Mesodermal cell (in vitro differentiated cells): Measurements from ENCODE around the gene HACL1.
A peak's percentile ranks its signal among the peaks of the same experiment; 100 is the strongest.

Source experiments
- H3K27ac ChIP-seq: 2 replicates; pipeline ENCODE4 v1.7.0; 2013; ENCODE audit warnings: mild to moderate bottlenecking, low read depth, low read length, moderate library complexity; ENCODE audit not compliant: severe bottlenecking
- H3K36me3 ChIP-seq: 2 replicates; pipeline ENCODE4 v1.7.1; 2013; ENCODE audit warnings: mild to moderate bottlenecking, low read length, moderate library complexity; ENCODE audit not compliant: control insufficient read depth, insufficient read depth
- H3K4me1 ChIP-seq: one replicate; pipeline ENCODE4 v1.7.1; 2013; ENCODE audit warnings: mild to moderate bottlenecking, low read length; ENCODE audit not compliant: insufficient read depth, control insufficient read depth, poor library complexity, severe bottlenecking
- H3K4me3 ChIP-seq: 2 replicates; pipeline ENCODE4 v1.7.0; 2013; ENCODE audit warnings: low read length, control low read depth, mild to moderate bottlenecking; ENCODE audit not compliant: insufficient read depth, poor library complexity, severe bottlenecking; ENCODE audit errors: extremely low read depth
- H3K9me3 ChIP-seq: 2 replicates; pipeline ENCODE4 v1.7.1; 2013; ENCODE audit warnings: mild to moderate bottlenecking, low read length, moderate library complexity; ENCODE audit not compliant: control insufficient read depth
- WGBS, 2 experiments: methylation state at CpG; one replicate each; pipeline ENCODE4 v1.1.5; 2013; ENCODE audit warnings: missing lambda C conversion rate in 2 of 2; ENCODE audit not compliant: insufficient coverage in 2 of 2; 5-methylcytosine and 5-hydroxymethylcytosine counted together

HACL1 gene

DNA sequence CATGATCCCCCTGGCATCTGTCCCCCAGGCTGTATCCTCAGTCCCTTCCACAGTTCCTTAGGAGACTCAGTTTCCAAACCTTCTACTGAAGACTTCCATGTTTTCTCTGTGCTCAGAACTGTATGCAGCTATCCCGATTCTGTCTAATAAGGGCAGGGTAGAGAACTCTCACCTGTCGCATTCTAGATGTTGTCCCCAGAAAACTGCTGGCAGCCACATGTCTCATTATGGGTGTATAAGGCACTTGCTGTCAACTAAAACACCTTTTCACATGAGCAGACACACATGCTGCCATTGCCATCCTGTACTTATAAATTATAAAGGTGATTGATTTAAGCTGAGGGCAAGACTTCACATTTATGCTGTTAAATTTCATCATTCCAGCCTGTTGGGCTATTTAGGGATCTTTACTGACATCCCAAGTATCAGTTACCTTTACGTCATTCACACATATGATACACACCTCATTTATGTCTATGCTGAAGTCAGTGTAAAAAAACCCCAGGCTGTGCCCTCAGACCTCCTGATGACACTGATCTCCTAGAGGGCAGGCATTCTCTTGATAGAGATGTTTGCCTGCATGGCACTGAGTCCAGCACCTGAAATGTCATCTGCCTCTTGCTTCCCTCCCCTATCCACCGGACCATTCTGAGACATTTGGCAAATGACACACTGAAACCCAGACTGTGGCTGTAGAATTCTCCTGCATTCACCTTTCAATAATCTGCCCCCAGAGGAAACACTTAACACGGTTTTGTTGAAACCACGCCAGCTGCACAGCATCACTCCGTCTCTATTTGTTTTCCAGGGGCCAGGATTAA lies 36.0 kb upstream of the HACL1 start:
- Histone ChIP-seq H3K4me1 (peaks cover 24% of the 10 kb centered on the region), H3K9me3 (no peaks in the 10 kb centered on the region), H3K36me3 (no peaks in the 10 kb centered on the region), H3K4me3 (no peak overlapping the region), H3K27ac (no peak overlapping the region)
- 94 to 100% methylated on average over 3 of the region's 7 CpGs for WGBS, 2 experiments

DNA sequence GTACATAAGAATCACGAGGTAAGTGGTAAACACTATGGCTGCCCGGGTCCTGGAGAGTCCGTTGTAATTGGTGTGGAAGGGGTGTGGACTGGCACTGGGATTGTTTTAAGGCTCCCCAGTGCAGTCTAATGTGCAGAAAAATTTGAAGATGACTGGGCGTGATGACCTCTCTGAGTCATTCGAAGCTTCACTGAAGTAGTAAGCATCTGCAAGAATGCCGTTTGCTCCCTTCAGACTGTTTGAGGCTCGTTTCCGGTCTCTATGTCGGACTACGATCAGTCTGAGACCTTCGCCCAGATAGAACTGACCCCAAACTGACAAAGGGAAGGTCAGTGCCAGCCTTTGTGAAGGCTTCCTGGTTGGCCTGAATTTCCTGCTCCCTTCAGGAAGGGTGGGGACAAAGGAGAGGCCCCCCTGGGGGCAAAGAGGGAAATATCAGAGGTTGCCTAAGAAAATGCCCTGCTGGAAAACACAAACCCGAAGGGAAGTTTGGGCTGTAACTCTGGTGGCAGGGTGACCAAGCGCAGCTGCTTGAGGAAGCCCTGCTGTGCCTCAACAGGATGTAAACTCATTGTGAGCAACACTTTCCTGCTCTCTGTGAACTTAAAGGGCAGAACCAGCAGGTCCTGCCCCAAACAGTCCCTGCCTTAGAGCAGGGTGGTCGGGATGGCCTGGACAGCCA lies 34.8 kb upstream of the HACL1 start:
- Histone ChIP-seq H3K9me3 (no peaks in the 10 kb centered on the region), H3K36me3 (no peaks in the 10 kb centered on the region), H3K4me3 (no peak overlapping the region), H3K27ac (peak overlapping the region; percentile 80), H3K4me1 (peaks cover 36% of the 10 kb centered on the region)
- WGBS, 2 experiments, result 91 to 93% methylated on average over 13 of the region's 14 CpGs

- peaks cover 42% of the 10 kb centered on the region for H3K4me1 ChIP-seq
- no peaks in the 10 kb centered on the region for H3K36me3 ChIP-seq
- H3K4me3 ChIP-seq, result no peak overlapping the region
- WGBS, 2 experiments, result 95 to 97% methylated on average over 10 to 11 of the region's 13 CpGs
- no peaks in the 10 kb centered on the region for H3K9me3 ChIP-seq
- no peak overlapping the region for H3K27ac ChIP-seq
Measured at GRCh38 chr3:15635121-15635661, 33.8 kb upstream of the HACL1 start.

- H3K9me3 ChIP-seq, result no peaks in the 10 kb centered on the region
- H3K27ac ChIP-seq, result no peak overlapping the region
- no peaks in the 10 kb centered on the region for H3K36me3 ChIP-seq
- WGBS, 2 experiments, result 89 to 90% methylated on average over 1 to 2 of the region's 2 CpGs
- H3K4me3 ChIP-seq, result no peak overlapping the region
- H3K4me1 ChIP-seq, result peaks cover 42% of the 10 kb centered on the region
Measured at GRCh38 chr3:15634671-15635070, 33.3 kb upstream of the HACL1 start.

DNA sequence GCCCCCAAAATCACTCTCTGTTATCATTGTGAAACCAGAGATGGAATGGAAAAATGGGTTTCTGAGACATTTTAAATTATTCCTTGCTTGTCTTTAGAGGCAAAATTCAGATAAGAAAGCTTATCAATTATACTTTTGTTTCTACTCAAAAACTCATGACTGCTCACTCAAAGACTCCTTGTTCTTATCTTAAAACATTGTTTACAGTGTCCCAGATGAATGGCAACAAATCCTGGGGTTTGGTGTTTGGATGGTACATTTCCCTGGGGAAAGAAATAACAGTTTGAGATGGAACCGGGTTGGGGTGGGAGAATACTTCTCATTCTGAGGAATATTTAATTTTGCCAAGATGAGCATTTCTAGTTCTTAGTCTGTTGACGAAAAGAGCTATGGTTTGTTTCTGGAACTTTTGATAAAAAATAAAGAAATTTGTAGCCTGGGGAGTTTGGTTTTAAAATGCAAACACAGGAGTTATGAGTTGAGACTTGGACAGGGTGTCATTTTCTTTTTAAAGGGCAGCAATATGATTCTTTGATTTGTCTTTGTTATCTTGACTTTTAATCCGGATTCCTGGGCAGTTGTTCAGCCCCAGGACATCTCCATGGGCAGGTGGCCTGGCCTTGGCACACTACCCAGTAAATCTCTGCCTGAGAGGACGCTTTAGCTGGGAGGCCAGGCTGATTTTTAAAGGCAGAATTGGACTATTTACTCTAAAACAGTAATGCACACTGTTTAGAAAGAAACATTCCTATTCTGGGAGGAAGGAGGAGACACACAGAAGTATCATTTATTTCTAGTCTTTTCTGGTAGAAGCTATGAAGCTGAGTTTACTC lies 32.6 kb upstream of the HACL1 start:
- Histone ChIP-seq H3K27ac (no peak overlapping the region), H3K4me3 (no peak overlapping the region), H3K4me1 (peaks cover 42% of the 10 kb centered on the region), H3K9me3 (no peaks in the 10 kb centered on the region), H3K36me3 (no peaks in the 10 kb centered on the region)
- WGBS, 2 experiments, result 89 to 91% methylated on average over 3 of the region's 4 CpGs

DNA sequence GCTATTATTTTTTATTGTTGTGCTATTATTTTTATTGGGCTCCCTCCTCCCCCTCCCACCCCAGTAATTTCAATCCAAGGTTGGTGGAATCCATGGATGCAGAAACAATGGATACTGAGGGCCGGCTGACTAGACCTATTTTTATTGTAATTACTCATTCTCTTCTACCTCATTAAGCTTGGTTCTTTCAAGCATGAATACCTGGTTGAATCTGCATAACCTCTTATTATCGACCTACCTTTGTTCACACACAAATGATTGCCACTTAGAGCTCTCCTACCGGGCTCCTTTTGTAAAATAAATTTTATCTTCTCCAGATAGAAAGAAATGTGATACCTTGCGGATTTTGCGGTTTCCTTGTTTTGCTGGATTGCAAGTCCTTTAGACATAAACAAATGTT lies 31.8 kb upstream of the HACL1 start:
- no peaks in the 10 kb centered on the region for H3K9me3 ChIP-seq
- WGBS, 2 experiments, result 100% methylated on average over 2 of the region's 5 CpGs; no CpG with 5 or more reads in 1 of the 2 experiments
- H3K36me3 ChIP-seq, result no peaks in the 10 kb centered on the region
- H3K27ac ChIP-seq, result no peak overlapping the region
- peaks cover 42% of the 10 kb centered on the region for H3K4me1 ChIP-seq
- H3K4me3 ChIP-seq, result no peak overlapping the region

- Histone ChIP-seq H3K9me3 (no peaks in the 10 kb centered on the region), H3K4me1 (peaks cover 42% of the 10 kb centered on the region), H3K36me3 (no peaks in the 10 kb centered on the region), H3K4me3 (no peak overlapping the region), H3K27ac (no peak overlapping the region)
- 98% methylated on average over 4 of the region's 4 CpGs for WGBS, 2 experiments
Measured at GRCh38 chr3:15632212-15632580, 30.8 kb upstream of the HACL1 start.

GRCh38 chr3:15631426-15632211 lies 30.2 kb upstream of the HACL1 start:
- WGBS, 2 experiments, result 78 to 84% methylated on average over 9 to 12 of the region's 12 CpGs
- H3K4me1 ChIP-seq, result peaks cover 42% of the 10 kb centered on the region
- H3K27ac ChIP-seq, result peak overlapping the region; percentile 93
- no peak overlapping the region for H3K4me3 ChIP-seq
- H3K9me3 ChIP-seq, result no peaks in the 10 kb centered on the region
- no peaks in the 10 kb centered on the region for H3K36me3 ChIP-seq

GRCh38 chr3:15630646-15631350 lies 29.4 kb upstream of the HACL1 start:
- H3K4me1 ChIP-seq, result peaks cover 35% of the 10 kb centered on the region
- WGBS, 2 experiments, result 46 to 55% methylated on average over 7 to 8 of the region's 8 CpGs
- no peaks in the 10 kb centered on the region for H3K9me3 ChIP-seq
- H3K27ac ChIP-seq, result peak overlapping the region; percentile 93
- H3K4me3 ChIP-seq, result no peak overlapping the region
- no peaks in the 10 kb centered on the region for H3K36me3 ChIP-seq
